Mesenchymal stem cell (in vitro differentiated cells and primary cell): Measurements from ENCODE around the gene CBARP.

ENCODE experiments used
- DNase-seq: peaks from one replicate; pipeline ENCODE4 v3.0.0-alpha.2; 2013
- H2AFZ ChIP-seq: one replicate; pipeline ENCODE4 v1.6.1; 2013; ENCODE audit warnings: low read depth, mild to moderate bottlenecking, control low read depth, inconsistent platforms, low read length, moderate library complexity
- H2AK5ac ChIP-seq: 2 replicates; pipeline ENCODE4 v1.6.1; 2013; ENCODE audit warnings: low read length, moderate library complexity, mild to moderate bottlenecking, inconsistent platforms; ENCODE audit not compliant: severe bottlenecking
- H2BK120ac ChIP-seq: one replicate; pipeline ENCODE4 v1.6.1; 2013; ENCODE audit warnings: low read depth, mild to moderate bottlenecking, inconsistent platforms, low read length, moderate library complexity
- H2BK12ac ChIP-seq, 2 experiments: one replicate each; pipeline ENCODE4 v1.6.1; 2013; ENCODE audit warnings: inconsistent platforms in 2 of 2, low read length in 2 of 2, mild to moderate bottlenecking in 2 of 2, moderate library complexity in 2 of 2, control low read depth in 1 of 2
- H2BK15ac ChIP-seq: one replicate; pipeline ENCODE4 v1.6.1; 2013; ENCODE audit warnings: mild to moderate bottlenecking, low read depth, inconsistent platforms; ENCODE audit not compliant: poor library complexity, severe bottlenecking
- H2BK5ac ChIP-seq: 2 replicates; pipeline ENCODE4 v1.6.1; 2013; ENCODE audit warnings: low read depth, mild to moderate bottlenecking, low read length, control low read depth, inconsistent platforms; ENCODE audit not compliant: poor library complexity, severe bottlenecking
- H3K14ac ChIP-seq, 2 experiments: one replicate each; pipeline ENCODE4 v1.6.1; 2013; ENCODE audit warnings: inconsistent platforms in 2 of 2, low read length in 2 of 2, control low read depth in 1 of 2, mild to moderate bottlenecking in 1 of 2, moderate library complexity in 1 of 2
- H3K18ac ChIP-seq, 2 experiments: one replicate each; pipeline ENCODE4 v1.6.1; 2013; ENCODE audit warnings: inconsistent platforms in 2 of 2, low read length in 2 of 2, control low read depth in 1 of 2, low read depth in 1 of 2, mild to moderate bottlenecking in 1 of 2
- H3K23ac ChIP-seq, 2 experiments: one replicate each; pipeline ENCODE4 v1.6.1; 2013; ENCODE audit warnings: inconsistent platforms in 2 of 2, low read length in 2 of 2, mild to moderate bottlenecking in 2 of 2, moderate library complexity in 2 of 2, control low read depth in 1 of 2
- H3K27ac ChIP-seq: 2 replicates; pipeline ENCODE4 v1.5.1; 2013; ENCODE audit warnings: mild to moderate bottlenecking, moderate library complexity, low read length, control low read depth, inconsistent platforms; ENCODE audit not compliant: poor library complexity, severe bottlenecking
- H3K27me3 ChIP-seq, 2 experiments: 2 replicates each; pipeline versions ENCODE4 v1.6.1 to v1.7.0; 2013; ENCODE audit warnings: low read length in 2 of 2, mild to moderate bottlenecking in 2 of 2, moderate library complexity in 2 of 2, control low read depth in 1 of 2, inconsistent platforms in 1 of 2; ENCODE audit not compliant: control insufficient read depth in 1 of 2, insufficient read depth in 1 of 2
- H3K36me3 ChIP-seq, 2 experiments: 2 replicates each; pipeline versions ENCODE4 v1.6.1 to v1.7.0; 2013; ENCODE audit warnings: low read length in 2 of 2, control low read depth in 1 of 2, inconsistent platforms in 1 of 2, low read depth in 1 of 2, mild to moderate bottlenecking in 1 of 2; ENCODE audit not compliant: insufficient read depth in 2 of 2, control insufficient read depth in 1 of 2
- H3K4ac ChIP-seq, 2 experiments: one replicate each; pipeline ENCODE4 v1.6.1; 2013; ENCODE audit warnings: inconsistent platforms in 2 of 2, low read length in 2 of 2, mild to moderate bottlenecking in 2 of 2, moderate library complexity in 2 of 2, control low read depth in 1 of 2, low read depth in 1 of 2
- H3K4me1 ChIP-seq: 2 replicates; pipeline ENCODE4 v1.6.1; 2013; ENCODE audit warnings: low read depth, low read length, control low read depth; ENCODE audit not compliant: control insufficient read depth, insufficient read depth
- H3K4me2 ChIP-seq: 2 replicates; pipeline ENCODE4 v1.6.1; 2013; ENCODE audit warnings: low read length, mild to moderate bottlenecking, inconsistent platforms; ENCODE audit not compliant: poor library complexity, severe bottlenecking
- H3K4me3 ChIP-seq, 2 experiments: 2 replicates each; pipeline versions ENCODE4 v1.5.1 to v1.7.0; 2013; ENCODE audit warnings: low read length in 2 of 2, mild to moderate bottlenecking in 2 of 2, control low read depth in 1 of 2, low read depth in 1 of 2; ENCODE audit not compliant: insufficient read depth in 1 of 2
- H3K79me1 ChIP-seq: replicated peaks from 2 replicates; pipeline ENCODE4 v1.6.1; 2013; ENCODE audit warnings: mild to moderate bottlenecking, control low read depth, low read length, inconsistent platforms; ENCODE audit not compliant: poor library complexity, severe bottlenecking
- H3K9ac ChIP-seq: 2 replicates; pipeline ENCODE4 v1.7.0; 2013; ENCODE audit warnings: mild to moderate bottlenecking, low read length, moderate library complexity
- H3K9me3 ChIP-seq: 2 replicates; pipeline ENCODE4 v1.7.0; 2013; ENCODE audit warnings: mild to moderate bottlenecking, low read length; ENCODE audit not compliant: control insufficient read depth
- H4K8ac ChIP-seq: one replicate; pipeline ENCODE4 v1.6.1; 2013; ENCODE audit warnings: inconsistent platforms, mild to moderate bottlenecking, low read length, moderate library complexity
- H4K91ac ChIP-seq: one replicate; pipeline ENCODE4 v1.6.1; 2013; ENCODE audit warnings: mild to moderate bottlenecking, low read length, inconsistent platforms
- WGBS: methylation state at CpG from one replicate; pipeline ENCODE4 v1.1.7; 2013; ENCODE audit warnings: mixed read lengths; 5-methylcytosine and 5-hydroxymethylcytosine counted together

CBARP gene

DNA sequence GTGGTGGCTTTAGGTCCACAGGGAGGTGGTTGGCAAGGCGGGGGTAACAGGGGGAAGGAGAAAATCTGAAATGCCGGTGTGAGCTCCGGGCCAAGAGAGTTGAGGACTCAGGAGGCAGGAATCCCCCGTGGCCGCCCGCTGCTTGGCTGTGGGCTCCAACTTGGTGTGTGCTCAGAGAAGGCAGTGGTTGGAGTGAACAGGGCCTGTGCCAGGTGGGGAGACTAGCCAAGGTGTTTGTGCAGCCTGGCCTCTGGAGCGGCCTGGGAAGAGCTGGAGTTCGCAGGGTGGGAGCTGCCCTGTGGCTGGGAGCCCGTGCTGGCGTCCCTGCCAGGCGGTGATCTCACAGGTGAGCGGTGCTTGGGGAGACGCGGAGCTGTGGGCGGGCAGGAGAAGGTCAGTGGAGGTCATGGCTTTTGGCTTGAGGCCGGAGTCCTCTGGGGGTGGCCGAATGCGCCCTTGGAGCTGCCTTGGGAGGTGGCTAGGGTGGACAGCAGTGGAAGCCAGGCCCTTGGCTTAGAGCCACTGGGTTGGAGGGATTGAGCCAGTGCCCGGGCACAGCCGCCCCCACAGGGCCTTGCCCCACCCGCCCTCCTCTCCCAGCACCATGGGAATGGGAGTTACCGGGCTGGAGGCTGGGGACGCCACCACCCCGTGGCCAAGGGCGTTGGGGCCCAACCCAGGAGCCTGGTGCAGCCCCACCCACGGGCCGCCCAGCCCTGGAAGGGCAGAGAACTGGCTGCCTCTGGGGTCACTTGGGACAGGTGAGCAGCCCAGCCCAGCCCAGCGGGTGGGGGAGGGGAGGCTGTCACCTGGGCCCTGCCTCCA lies 24.2 kb upstream of the CBARP start:
- Histone ChIP-seq H3K4ac (peak overlapping the region; percentile 90 to 97), H3K18ac (peak overlapping the region; percentile 98 to 99), H2AFZ (no peak overlapping the region), H3K14ac (peak overlapping the region in 1 of 2 experiments; percentile 45), H3K79me1 (peaks cover 4% of the 10 kb centered on the region), H2BK15ac (peak overlapping the region; percentile 83), H3K27me3 (no peaks in the 10 kb centered on the region), H3K36me3 (peaks cover 15 to 35% of the 10 kb centered on the region in 2 experiments), H3K4me1 (peaks cover 79% of the 10 kb centered on the region), H2BK12ac (peak overlapping the region; percentile 88 to 90), H3K23ac (peak overlapping the region in 1 of 2 experiments; percentile 66), H3K9ac (peak overlapping the region; percentile 91), H2AK5ac (peak overlapping the region; percentile 55), H3K27ac (peak overlapping the region; percentile 78), H3K9me3 (no peaks in the 10 kb centered on the region), H4K91ac (peak overlapping the region; percentile 99), H2BK5ac (peak overlapping the region; percentile 94), H3K4me3 (peak overlapping the region; percentile 67 to 80), H4K8ac (peak overlapping the region; percentile 63), H3K4me2 (peak overlapping the region; percentile 94), H2BK120ac (peak overlapping the region; percentile 97)
- 47% methylated on average over 26 of the region's 28 CpGs for WGBS
- DNase-seq: peak; percentile 54

DNA sequence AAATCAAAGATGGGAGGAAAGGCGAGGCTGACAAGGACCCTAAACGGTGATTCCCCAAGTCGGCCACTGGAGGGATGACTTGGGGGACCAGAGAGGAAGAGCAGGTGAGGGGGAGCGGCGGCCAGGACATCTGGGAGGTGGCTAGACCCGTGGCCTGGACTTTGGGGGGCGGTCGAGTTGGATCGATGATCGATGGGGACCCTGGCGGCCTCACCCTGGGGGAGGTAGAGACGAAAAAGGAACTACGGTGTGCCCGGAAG lies 23.7 kb upstream of the CBARP start:
- H4K8ac ChIP-seq: peak overlapping the region; percentile 93
- H3K27ac ChIP-seq: peak overlapping the region; percentile 78
- H3K4me2 ChIP-seq: peak overlapping the region; percentile 94
- no peaks in the 10 kb centered on the region for H3K27me3 ChIP-seq
- H2AFZ ChIP-seq: no peak overlapping the region
- H3K4me3 ChIP-seq: peak overlapping the region; percentile 67 to 80
- H3K4ac ChIP-seq: peak overlapping the region; percentile 90 to 97
- H3K79me1 ChIP-seq: peaks cover 4% of the 10 kb centered on the region
- peaks cover 81% of the 10 kb centered on the region for H3K4me1 ChIP-seq
- H3K36me3 ChIP-seq: peaks cover 21 to 41% of the 10 kb centered on the region in 2 experiments
- peak overlapping the region; percentile 91 for H3K9ac ChIP-seq
- peak overlapping the region; percentile 97 for H2BK120ac ChIP-seq
- peak overlapping the region; percentile 99 for H4K91ac ChIP-seq
- peak overlapping the region; percentile 88 to 90 for H2BK12ac ChIP-seq
- H3K23ac ChIP-seq: peak overlapping the region in 1 of 2 experiments; percentile 14
- H2BK15ac ChIP-seq: peak overlapping the region; percentile 66
- peak overlapping the region in 1 of 2 experiments; percentile 93 for H3K14ac ChIP-seq
- peak overlapping the region; percentile 55 for H2AK5ac ChIP-seq
- WGBS: 22% methylated on average over 14 of the region's 14 CpGs
- H2BK5ac ChIP-seq: peak overlapping the region; percentile 94
- no peaks in the 10 kb centered on the region for H3K9me3 ChIP-seq
- peak overlapping the region; percentile 98 to 99 for H3K18ac ChIP-seq
- DNase-seq: peak; percentile 54

DNA sequence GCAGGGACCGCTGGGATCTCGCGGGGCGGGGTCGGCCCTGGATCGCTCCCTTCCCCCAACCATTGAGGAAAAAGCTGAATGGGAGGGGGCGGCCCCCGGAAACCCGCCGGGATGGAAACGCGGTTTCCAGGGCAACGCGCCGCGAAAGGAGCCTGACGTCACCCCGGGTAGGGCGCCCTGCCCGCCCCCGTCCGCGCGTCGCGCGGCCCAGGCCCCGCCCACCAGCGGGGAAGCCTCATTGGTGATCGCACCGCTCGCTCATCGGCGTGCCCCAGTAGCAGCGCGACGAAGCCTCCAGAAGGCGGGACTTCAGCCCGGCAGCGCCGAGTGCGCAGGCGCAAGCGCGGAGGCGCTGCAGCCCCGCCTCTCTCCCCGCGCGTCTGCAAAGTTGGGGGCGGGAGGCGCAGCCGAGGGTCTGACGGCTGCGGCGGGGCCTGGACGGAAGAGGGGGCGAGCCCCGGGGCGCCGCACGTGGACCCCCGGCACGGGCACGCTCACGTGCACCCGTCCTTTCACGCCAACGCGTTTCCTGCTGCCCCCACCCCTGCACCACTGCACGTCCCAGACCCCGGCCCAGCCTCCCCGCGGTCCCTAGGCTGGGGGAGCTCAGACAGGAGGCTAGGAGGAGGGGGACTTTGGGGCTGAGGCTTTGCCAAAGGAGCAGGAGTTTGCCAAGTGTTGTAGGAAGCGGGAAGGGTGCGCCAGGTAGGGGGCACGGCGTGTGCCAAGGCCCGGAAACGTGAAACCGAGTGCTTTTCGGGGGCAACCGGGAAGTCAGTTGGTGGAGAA lies 23.1 kb upstream of the CBARP start:
- peak overlapping the region in 1 of 2 experiments; percentile 93 for H3K14ac ChIP-seq
- peaks cover 24 to 45% of the 10 kb centered on the region in 2 experiments for H3K36me3 ChIP-seq
- H3K4me2 ChIP-seq: peak overlapping the region; percentile 94
- peak overlapping the region; percentile 78 for H3K27ac ChIP-seq
- peak overlapping the region; percentile 98 to 99 for H3K18ac ChIP-seq
- H2BK5ac ChIP-seq: peak overlapping the region; percentile 94
- peak overlapping the region; percentile 55 for H2AK5ac ChIP-seq
- H2BK15ac ChIP-seq: peak overlapping the region; percentile 66
- peak; percentile 95 for DNase-seq
- peak overlapping the region; percentile 91 for H3K9ac ChIP-seq
- peak overlapping the region; percentile 90 to 97 for H3K4ac ChIP-seq
- peaks cover 4% of the 10 kb centered on the region for H3K79me1 ChIP-seq
- peaks cover 79% of the 10 kb centered on the region for H3K4me1 ChIP-seq
- H3K9me3 ChIP-seq: no peaks in the 10 kb centered on the region
- H2AFZ ChIP-seq: no peak overlapping the region
- H3K27me3 ChIP-seq: no peaks in the 10 kb centered on the region
- H2BK12ac ChIP-seq: peak overlapping the region; percentile 90 to 92
- peak overlapping the region; percentile 67 to 80 for H3K4me3 ChIP-seq
- 2% methylated on average over 70 of the region's 83 CpGs for WGBS
- H4K8ac ChIP-seq: peak overlapping the region; percentile 93
- H3K23ac ChIP-seq: peak overlapping the region in 1 of 2 experiments; percentile 95
- H4K91ac ChIP-seq: peak overlapping the region; percentile 99
- peak overlapping the region; percentile 97 for H2BK120ac ChIP-seq
